B cell (primary cell): ENCODE measurements around the gene PADI3.

Source experiments
- CTCF ChIP-seq: fragments of 200-600 bp; IDR thresholded peaks from one replicate; pipeline ENCODE4 v1.8.0; 2022; ENCODE audit warnings: antibody characterized with exemption, mild to moderate bottlenecking
- EZH2 ChIP-seq: IDR thresholded peaks from 2 replicates; pipeline ENCODE4 v1.6.1; 2012; ENCODE audit warnings: borderline replicate concordance, low read depth, mild to moderate bottlenecking, moderate library complexity, low read length; ENCODE audit not compliant: insufficient read depth, poor library complexity, severe bottlenecking

- no peak for TF ChIP-seq CTCF
- TF ChIP-seq EZH2: no peak
Measured at GRCh38 chr1:17315542-17316130, 66.7 kb downstream of the PADI3 start.
